Esophagus mucosa (tissue), 1 donor: ENCODE measurements around the gene PPM1H. TPM values are rescaled to one million over a fixed set of nuclear protein-coding genes. Genes with fewer than 3 reads are reported as not detected.
"Not testable (repeated sequence)": the region's sequence is repeated elsewhere in the genome, so short reads cannot be mapped to it uniquely, and the experiment has no call there.

Experiments used
- ATAC-seq: fragments of 200-7000 bp; cut with Tn5 transposase; one replicate; pipeline ENCODE4 v1.9.1; 2020
- total RNA-seq: library from RNA; stranded (reverse); gene quantifications from one replicate; pipeline ENCODE4 v1.2.4, GENCODE V29; 2023
- donor health status: DM: yes; HTN: yes; CAD: no.

Gene PPM1H
- total RNA-seq, 1 donor from 2014 or later, result 0.56 TPM

DNA sequence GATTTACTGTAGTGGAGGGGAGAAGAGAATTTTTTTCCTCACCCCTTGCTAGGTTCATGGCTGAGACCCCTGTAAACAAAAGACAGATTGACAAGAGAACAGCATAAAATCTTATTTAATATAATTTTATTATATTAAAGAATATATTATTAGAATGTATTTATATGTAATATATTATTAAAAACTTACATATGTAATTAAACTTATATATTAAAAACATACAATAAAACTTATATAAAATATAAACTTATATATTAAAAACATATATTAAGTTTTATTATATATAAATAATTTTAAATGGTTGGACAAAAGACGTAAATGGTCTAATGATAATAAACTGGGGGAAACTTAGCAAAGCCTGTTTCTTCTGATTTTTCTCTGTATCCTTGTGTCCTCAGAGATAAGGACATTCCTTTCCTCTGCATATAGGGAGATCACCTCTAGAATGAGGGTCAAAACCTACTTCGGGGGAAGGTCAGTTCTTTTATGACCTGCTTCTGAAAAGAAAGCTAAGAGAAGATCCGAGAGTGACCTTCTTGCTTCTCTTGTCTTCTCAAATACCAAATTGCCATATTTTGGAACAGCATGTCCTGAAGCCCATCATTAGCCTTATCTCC, 8.9 kb upstream of the PPM1H start:
- ATAC-seq, result no peak

GRCh38 chr12:62942316-62942715, 7.4 kb upstream of the PPM1H start:
- ATAC-seq, result not testable (repeated sequence)

- ATAC-seq, result peak; percentile 52
Measured at GRCh38 chr12:62934239-62934798, 631 bp downstream of the PPM1H start.

- ATAC-seq, result no peak
Measured at GRCh38 chr12:62933602-62934238, 1.2 kb downstream of the PPM1H start.

GRCh38 chr12:62933220-62933601, 1.7 kb downstream of the PPM1H start:
- ATAC-seq, result no peak

- no peak for ATAC-seq
Measured at GRCh38 chr12:62931477-62931876, 3.5 kb downstream of the PPM1H start.

- ATAC-seq, result no peak
Measured at GRCh38 chr12:62930546-62931425, 4.2 kb downstream of the PPM1H start.

DNA sequence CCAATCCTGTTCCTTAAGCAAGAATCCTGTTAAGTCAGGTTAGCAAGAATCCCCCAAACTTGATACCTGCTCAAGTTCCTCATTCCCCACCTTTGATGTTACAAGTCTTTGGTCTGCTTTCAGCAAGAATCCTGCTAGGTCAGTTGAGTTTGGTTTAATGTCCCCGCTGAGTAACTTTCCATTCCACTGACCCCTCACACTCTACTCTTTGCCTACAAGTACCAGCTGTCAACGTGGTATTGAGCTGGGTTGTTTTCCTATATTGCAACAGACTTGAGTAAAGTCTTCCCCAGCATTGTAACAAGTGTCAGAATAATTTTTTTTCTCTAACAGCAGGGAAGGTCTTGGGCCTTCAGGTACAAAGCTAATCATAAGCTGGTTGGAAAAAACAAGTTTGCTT, 6.3 kb downstream of the PPM1H start:
- no peak for ATAC-seq

DNA sequence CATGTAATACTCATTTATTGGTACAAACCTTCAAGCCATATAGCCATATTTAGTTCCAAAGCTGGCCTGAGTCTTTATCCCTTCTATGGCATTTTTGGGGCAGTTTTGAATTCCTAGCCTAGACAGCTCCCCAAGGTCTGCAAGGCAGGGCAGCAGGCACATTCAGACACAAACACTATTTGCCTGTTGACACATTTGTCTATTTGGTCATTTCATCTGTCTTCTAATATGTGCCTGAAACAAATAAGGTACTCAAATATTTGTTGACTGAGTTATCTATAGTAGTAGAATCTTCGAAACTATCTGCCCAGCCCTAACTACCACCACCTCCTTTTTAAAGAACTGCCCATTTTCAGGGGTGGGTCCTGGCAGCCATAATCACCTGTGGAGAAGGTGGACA, 9.3 kb downstream of the PPM1H start:
- ATAC-seq, result no peak

DNA sequence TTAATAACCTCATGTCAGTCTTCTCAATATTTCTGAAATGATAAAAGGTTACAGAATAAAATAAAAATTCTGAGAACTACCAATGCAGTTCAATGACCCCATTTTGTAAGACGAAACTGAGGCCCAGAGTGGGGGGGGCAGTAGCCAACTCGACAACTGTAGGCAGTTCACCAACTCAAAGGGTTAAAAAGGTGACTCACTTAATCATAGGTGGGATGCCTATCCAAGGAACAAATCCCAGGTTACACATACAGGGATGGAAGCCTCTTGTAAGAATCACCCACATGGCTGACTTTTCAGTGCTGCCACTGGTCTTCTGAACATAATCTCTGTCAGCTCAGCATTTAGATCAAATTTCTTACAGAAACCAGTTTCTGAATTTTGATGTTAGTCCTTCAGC, 10.9 kb downstream of the PPM1H start:
- ATAC-seq, result no peak

- no peak for ATAC-seq
Measured at GRCh38 chr12:62922539-62922938, 12.4 kb downstream of the PPM1H start.

DNA sequence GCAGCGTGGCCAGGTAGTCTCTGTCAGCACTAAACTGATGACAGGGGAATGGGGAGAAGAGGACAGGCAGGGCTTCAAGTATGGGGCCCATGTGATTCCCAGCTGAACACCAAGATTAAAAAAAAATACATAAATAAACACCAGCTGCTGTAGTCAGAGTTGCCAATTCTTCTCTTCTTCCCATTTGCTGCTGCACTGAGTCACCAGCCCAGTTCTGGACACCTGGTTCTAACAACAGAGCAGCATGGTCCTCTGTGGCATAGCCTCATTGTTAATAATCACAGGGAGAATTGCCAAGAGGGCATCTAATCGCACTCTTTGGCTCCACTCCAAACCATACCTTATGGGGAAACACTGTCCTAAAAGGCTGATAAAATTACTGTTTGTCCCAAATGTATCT, 15.1 kb downstream of the PPM1H start:
- ATAC-seq, result no peak

- ATAC-seq, result no peak
Measured at GRCh38 chr12:62917926-62918325, 17.0 kb downstream of the PPM1H start.

DNA sequence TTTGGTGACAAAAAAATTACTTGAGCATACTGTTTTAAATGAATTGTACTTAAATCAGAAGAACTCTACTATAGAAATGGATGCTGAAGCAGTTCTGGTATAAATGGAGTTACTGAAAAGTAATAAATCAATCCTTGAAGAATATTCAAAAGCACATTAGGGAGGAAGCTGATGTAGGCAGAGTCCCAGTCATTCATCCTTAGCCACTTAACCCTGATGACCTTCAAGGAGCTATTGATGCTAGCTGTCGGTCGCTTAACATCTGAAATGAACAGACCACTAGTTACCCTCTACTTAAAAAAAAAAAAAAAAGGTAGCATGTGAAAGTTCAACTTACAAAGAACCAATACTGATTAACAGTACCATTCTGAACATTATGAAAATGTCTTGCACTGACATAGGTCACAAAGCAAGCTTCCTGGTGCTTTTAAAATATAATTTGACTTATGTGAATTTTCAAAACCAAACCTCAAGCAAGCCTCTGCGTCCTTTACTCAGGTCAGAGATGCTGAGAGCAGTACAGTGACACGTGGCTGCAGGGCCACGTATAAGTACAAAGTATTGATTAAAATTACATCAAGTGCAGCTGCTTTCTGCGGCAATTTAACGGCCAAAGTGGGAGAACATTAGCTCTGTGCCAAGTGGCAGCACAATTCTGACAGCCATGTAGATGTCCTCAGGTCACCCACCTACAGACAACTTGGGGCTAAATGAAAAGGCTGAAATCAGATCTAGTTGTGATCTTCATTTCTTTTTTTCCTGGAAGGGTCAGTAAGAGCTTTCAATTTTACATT, 18.1 kb downstream of the PPM1H start:
- ATAC-seq, result no peak

- no peak for ATAC-seq
Measured at GRCh38 chr12:62915204-62915529, 19.8 kb downstream of the PPM1H start.

DNA sequence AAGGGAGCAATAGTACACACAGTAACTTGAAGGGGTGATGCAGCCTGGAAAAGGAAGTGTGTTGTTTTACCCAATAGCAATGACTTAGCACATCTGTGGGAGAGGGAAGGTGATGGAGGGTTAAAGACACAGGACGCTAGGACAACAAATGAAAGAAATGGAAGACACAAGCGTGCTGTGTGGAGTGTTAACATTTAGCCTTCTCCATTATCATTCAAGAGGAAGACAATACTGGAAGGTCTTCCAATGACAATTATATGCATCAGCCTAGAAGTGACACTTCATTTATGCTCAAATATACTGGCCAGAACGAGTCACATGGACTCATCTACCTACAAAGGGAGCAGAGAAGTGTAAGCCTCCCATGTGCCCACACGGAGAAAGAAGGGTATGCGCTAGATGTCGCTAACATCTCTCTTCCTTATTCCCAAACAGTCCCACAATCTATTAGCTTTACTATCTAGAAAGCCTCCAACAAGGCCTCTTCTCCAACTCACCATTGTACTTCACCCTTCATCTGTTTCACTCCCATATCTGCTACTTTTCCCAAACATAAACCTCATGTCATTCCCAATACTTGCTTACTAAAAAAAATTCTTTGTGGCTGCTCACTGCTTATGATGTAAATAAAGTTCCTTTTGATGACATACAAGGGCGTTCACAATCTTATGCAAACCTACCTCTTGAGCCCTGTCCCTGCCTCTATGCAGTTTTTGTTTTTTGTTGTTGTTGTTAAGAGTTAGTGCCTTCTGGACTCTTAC, 20.3 kb downstream of the PPM1H start:
- no peak for ATAC-seq

- no peak for ATAC-seq
Measured at GRCh38 chr12:62913380-62913779, 21.6 kb downstream of the PPM1H start.

DNA sequence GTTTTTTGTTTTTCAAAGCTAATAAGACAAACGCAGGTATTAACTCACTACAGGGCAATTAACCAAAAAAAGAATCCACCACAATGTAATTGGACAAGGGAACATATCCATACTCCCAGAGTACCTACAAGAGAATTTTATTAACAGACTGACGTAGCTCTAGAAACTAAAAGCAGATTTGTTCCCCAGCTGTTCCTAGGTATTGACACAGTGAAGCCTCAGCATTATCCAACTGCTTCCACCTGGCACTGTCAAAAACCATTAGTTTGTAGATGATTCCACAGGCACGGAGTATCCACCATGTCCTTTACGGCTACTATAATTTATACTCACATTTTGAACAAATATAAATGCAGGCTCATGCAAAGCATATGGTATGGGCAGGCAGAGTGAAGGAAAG, 22.3 kb downstream of the PPM1H start:
- ATAC-seq, result no peak

GRCh38 chr12:62911286-62911685, 23.7 kb downstream of the PPM1H start:
- ATAC-seq, result no peak

GRCh38 chr12:62910549-62911169, 24.3 kb downstream of the PPM1H start:
- ATAC-seq, result no peak

DNA sequence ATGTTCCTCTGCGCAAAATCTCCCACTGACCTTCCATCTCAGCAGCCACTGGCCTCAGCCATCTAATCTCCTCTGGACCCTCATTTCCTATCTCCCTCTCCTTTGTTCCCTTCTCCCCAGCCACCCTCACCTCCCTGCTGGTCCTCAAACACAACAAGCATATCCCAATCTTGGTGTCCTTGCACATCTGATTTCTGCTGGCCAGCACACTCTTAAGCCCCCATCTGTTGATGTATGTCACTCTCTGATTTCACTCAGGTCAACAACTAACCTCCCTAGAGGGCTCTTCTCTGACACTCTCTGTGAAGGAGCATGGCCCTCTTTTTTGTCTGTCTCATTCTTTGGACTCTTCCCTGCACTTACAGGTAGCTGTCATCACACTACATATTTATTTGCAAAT, 25.6 kb downstream of the PPM1H start:
- no peak for ATAC-seq

DNA sequence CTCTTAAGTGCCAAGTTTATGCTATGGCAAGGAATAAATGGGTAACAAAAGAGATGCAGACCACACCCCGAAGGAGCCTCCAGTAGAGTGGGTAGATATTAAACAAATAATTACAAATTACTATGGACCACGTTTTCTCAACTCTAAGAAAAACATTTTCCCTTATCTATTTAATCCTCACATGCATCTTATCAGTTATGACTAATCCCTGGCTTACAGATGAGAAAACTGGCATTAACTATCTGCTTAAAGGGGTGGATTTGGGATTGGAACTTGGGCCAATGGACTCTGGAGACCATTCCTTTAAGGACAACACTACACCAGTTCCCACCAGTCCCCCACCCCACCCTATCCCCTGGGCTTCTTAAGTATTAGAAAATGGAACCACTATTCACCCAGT, 26.3 kb downstream of the PPM1H start:
- no peak for ATAC-seq
